NCI-H69 (cell line): ENCODE measurements around the gene CYYR1.

Experiments used
- DNase-seq: peaks from one replicate; lab custom pipeline; 2025; lab: John Stamatoyannopoulos, UW

CYYR1 gene

DNA sequence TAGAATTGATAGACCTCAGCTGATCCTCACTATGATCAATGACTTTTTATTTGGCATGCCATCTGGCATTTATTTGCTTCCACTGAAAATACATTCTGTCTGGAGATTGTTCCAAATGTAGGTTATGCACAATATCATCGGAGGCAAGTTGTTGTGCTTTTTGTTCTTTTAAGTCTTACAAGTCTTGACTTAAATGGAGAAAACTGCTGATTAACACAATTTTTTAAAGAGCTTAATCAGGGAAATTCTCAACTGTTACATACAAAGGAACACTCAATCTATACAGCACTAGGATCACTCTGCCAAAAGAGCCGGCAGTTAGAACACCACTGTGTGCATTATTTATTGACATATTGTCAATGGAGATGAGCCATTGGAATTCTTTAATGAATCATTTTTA lies 19.2 kb downstream of the CYYR1 start:
- DNase-seq, result peak; percentile 78

GRCh38 chr21:26550326-26550725 lies 22.8 kb downstream of the CYYR1 start:
- no peak for DNase-seq

DNA sequence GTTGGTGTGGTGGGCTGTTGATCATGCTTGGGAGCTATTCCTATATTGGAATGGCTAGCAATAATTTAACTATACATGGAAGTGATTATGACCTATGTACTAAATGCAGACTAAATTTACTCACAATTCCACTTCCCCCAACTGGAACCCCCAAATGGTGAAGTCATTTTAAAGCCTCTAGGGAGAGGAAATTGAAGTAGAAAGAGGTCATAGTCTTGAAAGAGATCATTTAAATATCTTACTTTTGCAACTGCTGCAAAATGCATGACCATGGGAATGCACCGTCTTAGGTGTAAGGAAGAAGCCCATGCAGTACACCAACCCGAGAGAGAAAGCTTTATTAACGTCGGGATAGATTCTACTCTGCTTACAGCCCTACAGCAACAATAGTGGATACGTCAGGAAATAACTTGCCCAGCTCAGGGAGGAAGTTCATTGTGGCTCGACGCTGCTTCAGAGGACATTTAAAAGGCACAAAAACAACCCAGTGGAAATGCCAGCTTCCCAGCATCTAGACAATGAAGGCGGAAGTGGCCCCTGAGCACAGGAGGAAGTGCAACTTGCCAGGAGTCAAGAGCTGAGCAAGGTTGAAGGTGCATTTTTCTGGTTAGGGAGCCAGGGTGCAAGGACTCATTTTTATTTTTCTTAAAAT lies 26.5 kb downstream of the CYYR1 start:
- DNase-seq, result no peak

DNA sequence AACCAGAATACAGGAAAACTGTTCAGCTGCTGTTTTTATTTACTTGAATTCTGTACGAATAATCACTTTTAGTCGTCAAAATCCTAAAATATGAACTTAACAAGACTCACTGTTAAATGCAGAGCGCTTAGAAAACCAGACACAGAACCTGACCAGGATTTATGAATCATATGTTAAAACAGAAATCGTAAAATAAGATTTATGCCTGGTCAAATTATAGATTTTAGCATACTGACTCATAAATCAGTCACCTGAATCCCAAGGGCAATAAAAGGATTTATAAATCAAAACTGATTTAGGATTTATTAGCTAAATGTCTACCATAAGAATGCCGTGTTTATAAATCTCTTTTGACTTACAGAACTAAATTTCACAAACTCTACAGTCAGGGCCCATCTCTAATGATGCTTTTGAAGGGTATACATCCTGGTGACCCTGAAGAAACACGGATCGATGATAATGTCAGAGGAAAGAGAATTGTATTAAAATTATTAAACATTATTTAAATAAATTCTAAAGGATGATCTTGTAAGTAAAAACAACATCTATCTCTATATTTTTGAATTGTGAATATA lies 28.8 kb downstream of the CYYR1 start:
- DNase-seq, result peak; percentile 63

DNA sequence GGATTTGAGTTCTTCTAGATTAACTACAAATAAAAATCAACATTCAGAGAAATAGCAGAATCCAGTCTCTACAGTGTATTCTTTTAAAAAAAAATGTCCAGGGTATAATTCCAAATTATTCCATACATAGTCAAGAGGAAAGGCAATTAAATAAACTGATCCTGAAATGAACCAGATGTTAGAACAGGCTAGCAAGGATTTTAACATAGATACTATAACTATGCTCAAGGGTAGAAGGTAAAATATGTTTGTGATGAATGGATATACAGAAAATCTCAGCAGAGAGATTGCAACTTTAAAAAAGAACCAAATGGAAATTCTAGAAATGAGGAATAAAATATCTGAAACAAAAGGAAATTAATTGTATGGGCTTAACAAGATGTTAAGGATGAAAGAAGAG lies 32.4 kb downstream of the CYYR1 start:
- DNase-seq, result no peak

GRCh38 chr21:26539566-26539965 lies 33.5 kb downstream of the CYYR1 start:
- DNase-seq, result no peak

GRCh38 chr21:26534517-26534916 lies 38.6 kb downstream of the CYYR1 start:
- DNase-seq, result no peak

GRCh38 chr21:26532208-26532607 lies 40.9 kb downstream of the CYYR1 start:
- no peak for DNase-seq

- DNase-seq, result peak; percentile 28
Observed at GRCh38 chr21:26529526-26529925, 43.6 kb downstream of the CYYR1 start.

DNA sequence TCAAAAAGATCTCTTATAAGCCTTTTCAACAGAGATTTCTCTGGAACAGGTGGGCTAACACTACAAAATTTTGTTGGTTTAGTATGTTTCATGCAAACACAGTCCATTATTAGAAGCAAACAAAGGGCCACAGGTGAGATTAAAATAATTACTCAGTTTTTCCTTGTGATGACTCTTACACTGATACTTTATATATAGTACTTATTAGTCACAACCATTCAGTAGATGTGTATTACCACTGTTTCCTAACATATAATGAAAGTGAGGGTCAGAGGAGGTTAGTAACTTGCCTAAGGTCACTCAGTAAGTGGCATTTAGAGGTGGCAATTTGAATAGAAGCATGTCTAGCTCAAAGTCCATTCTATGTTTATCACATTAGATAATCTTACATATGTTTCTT lies 44.2 kb downstream of the CYYR1 start:
- peak; percentile 10 for DNase-seq

GRCh38 chr21:26522704-26523103 lies 50.4 kb downstream of the CYYR1 start:
- no peak for DNase-seq

- no peak for DNase-seq
Observed at GRCh38 chr21:26519142-26519541, 53.9 kb downstream of the CYYR1 start.

GRCh38 chr21:26515257-26515656 lies 57.8 kb downstream of the CYYR1 start:
- no peak for DNase-seq

- DNase-seq, result no peak
Observed at GRCh38 chr21:26513212-26513611, 59.9 kb downstream of the CYYR1 start.

- no peak for DNase-seq
Observed at GRCh38 chr21:26512664-26513063, 60.4 kb downstream of the CYYR1 start.

GRCh38 chr21:26508903-26509302 lies 64.2 kb downstream of the CYYR1 start:
- no peak for DNase-seq

DNA sequence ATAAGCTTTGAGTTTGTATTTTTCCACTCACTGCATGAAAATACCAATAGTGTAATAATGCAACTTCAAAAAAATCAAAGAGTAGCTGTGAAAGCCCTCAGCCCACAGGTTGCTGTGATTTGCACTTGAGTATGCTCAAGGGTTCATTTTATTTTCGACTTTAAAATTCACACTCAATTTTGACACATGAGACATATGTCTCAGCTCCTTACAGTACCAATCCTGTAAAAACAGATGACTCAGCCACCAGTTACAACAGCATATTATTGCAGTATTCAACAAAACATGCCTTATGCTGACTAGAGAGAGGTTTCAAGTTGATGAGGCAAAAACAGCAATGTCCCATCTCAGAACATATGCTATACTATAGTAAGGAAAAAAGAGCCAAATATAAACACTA lies 66.1 kb downstream of the CYYR1 start:
- no peak for DNase-seq

DNA sequence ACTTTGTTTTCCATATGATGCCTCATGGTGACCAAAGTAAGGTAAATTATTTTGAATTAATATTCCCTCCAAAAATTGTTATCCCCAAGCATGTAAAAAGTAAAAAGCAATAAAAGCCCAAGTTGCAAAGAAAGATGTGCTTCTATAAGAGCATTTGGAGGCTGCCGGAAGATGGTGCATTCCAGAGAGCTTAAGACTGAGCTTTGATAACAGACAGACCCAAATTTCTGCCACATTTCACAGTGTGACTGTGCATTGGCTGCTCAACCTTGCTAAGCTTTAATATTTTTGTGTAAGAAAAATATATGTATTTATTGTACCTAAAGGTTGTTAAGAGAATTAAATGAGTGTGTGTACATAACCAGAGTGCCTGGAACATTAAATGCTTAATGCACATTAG lies 67.9 kb downstream of the CYYR1 start:
- DNase-seq, result no peak

DNA sequence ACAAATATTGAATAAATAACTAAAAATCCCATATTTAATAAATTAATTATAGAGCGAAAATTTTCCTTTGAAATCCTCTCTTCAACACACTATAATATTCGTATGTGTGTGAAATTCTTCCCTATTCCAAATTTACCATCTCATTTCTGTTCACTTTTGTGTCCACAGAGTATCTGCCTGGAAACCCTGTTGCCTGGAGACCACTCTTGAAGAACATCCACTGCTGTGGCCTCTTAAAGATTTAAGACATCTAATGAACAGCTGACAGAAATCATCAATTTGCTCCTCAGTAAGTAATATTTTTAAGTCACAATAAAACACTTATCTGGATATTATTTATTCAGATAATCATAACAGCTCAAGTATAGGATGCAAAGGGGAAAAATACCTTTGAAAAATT lies 69.7 kb downstream of the CYYR1 start:
- DNase-seq, result no peak

- peak; percentile 55 for DNase-seq
Observed at GRCh38 chr21:26501495-26502021, 71.5 kb downstream of the CYYR1 start.

DNA sequence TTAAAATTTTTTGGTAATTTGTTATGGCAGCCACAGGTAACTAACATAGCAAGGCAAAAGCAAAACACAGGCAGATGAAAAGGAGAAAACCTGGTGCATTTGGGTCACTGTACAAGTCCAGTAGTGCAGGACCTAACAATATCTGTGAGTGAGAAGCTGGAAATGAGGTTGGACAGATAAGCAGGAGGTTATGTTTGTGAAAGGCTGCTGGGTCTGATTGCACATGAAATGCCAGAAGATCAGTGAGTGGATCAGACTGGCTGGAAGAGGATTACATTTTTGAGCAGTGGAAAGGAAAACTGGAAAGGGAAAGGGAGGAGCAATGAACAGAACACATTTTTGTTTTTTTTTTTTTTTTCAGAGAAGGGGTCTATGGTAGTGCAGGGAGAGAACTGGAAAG lies 73.6 kb downstream of the CYYR1 start:
- no peak for DNase-seq

GRCh38 chr21:26495283-26495849 lies 77.7 kb downstream of the CYYR1 start:
- DNase-seq, result no peak

GRCh38 chr21:26491663-26492062 lies 81.4 kb downstream of the CYYR1 start:
- peak; percentile 10 for DNase-seq

DNA sequence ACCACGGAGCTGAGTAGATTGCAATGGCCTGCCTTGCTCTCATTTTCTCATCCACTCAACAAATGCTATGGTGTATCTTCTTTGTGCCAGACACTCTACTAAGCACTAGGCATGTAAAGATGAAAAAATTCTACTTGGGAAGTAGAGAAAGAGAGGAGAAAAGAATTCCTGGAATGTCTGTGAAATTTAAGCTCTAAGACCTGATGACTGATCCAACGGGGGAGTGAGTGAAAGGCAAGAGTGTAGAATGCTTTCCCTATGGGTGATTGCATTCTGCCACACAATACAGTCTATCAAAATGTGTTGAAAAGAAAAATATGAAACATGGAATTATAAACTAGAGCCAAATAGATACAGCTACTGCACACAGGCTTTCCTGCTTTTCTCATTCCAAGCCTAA lies 82.3 kb downstream of the CYYR1 start:
- no peak for DNase-seq
